HepG2 (cell line): ENCODE measurements around the gene MRFAP1L1. TPM values are rescaled to one million over a fixed set of nuclear protein-coding genes. Genes with fewer than 3 reads are reported as not detected.
A peak's percentile ranks its signal among the peaks of the same experiment; 100 is the strongest.

Source experiments
- DRAP1 ChIP-seq: IDR thresholded peaks from 2 replicates; pipeline ENCODE4 v1.6.1; 2016; ENCODE audit warnings: missing genetic modification reagents, missing compliant biosample characterization
- E2F2 ChIP-seq: sonication (generic); formaldehyde crosslinking; IDR thresholded peaks from 2 replicates; pipeline ENCODE4 v1.4.0; 2020; ENCODE audit warnings: missing genetic modification reagents, borderline replicate concordance
- EEA1 ChIP-seq: sonication (generic); formaldehyde crosslinking; IDR thresholded peaks from 2 replicates; pipeline ENCODE4 v1.5.1; 2020; ENCODE audit warnings: mild to moderate bottlenecking, missing genetic modification reagents, borderline replicate concordance
- ELF1 ChIP-seq: sonication (generic); formaldehyde crosslinking; IDR thresholded peaks from 2 replicates; pipeline ENCODE4 v1.4.0; 2020; ENCODE audit warnings: missing genetic modification reagents
- FIP1L1 ChIP-seq: fragments of 200-400 bp; formaldehyde crosslinking; IDR thresholded peaks from 2 replicates; pipeline ENCODE4 v1.6.1; 2018; ENCODE audit warnings: low read depth, mild to moderate bottlenecking, low read length, moderate library complexity, borderline replicate concordance; ENCODE audit not compliant: insufficient read depth
- IKZF4 ChIP-seq: sonication (generic); formaldehyde crosslinking; IDR thresholded peaks from 2 replicates; pipeline ENCODE4 v1.5.1; 2020; ENCODE audit warnings: borderline replicate concordance, mild to moderate bottlenecking, low read depth, missing genetic modification reagents; ENCODE audit errors: not compliant biosample characterization
- MXD4 ChIP-seq: IDR thresholded peaks from 2 replicates; pipeline ENCODE4 v1.6.1; 2016; ENCODE audit warnings: mild to moderate bottlenecking, missing biosample characterization, missing genetic modification reagents
- PAF1 ChIP-seq: IDR thresholded peaks from 2 replicates; pipeline ENCODE4 v1.6.1; 2016; ENCODE audit warnings: missing genetic modification reagents, missing compliant biosample characterization
- RFXAP ChIP-seq: sonication (generic); formaldehyde crosslinking; IDR thresholded peaks from 2 replicates; pipeline ENCODE4 v1.4.0; 2020; ENCODE audit warnings: missing genetic modification reagents, borderline replicate concordance
- SMC3 ChIP-seq: IDR thresholded peaks from 2 replicates; pipeline ENCODE4 v1.6.1; 2011; ENCODE audit warnings: low read length, improper control_type of control experiment
- TBX3 ChIP-seq: fragments of 450-650 bp; IDR thresholded peaks from 2 replicates; pipeline ENCODE4 v1.6.1; 2017; ENCODE audit warnings: antibody characterized with exemption, mild to moderate bottlenecking, inconsistent platforms, borderline replicate concordance
- U2AF2 ChIP-seq: fragments of 200-400 bp; formaldehyde crosslinking; IDR thresholded peaks from 2 replicates; pipeline ENCODE4 v1.6.1; 2017; ENCODE audit warnings: low read depth, mild to moderate bottlenecking, low read length
- ZBTB4 ChIP-seq: sonication (generic); formaldehyde crosslinking; IDR thresholded peaks from 2 replicates; pipeline ENCODE4 v1.4.0; 2020; ENCODE audit warnings: missing genetic modification reagents, mild to moderate bottlenecking, borderline replicate concordance
- ZFP36L2 ChIP-seq: sonication (generic); formaldehyde crosslinking; IDR thresholded peaks from 2 replicates; pipeline ENCODE4 v1.4.0; 2020; ENCODE audit warnings: missing genetic modification reagents
- ZNF552 ChIP-seq: sonication (generic); formaldehyde crosslinking; IDR thresholded peaks from 2 replicates; pipeline ENCODE4 v1.9.0; 2022; ENCODE audit warnings: missing genetic modification reagents, mild to moderate bottlenecking, borderline replicate concordance
- ZNF605 ChIP-seq: sonication (generic); formaldehyde crosslinking; IDR thresholded peaks from 2 replicates; pipeline ENCODE4 v1.8.0; 2022; ENCODE audit warnings: mild to moderate bottlenecking, missing genetic modification reagents
- ZNF609 ChIP-seq: sonication (generic); formaldehyde crosslinking; IDR thresholded peaks from 2 replicates; pipeline ENCODE4 v1.4.0; 2020; ENCODE audit warnings: mild to moderate bottlenecking, missing genetic modification reagents, borderline replicate concordance
- polyA plus RNA-seq, 8 experiments: library from polyadenylated mRNA; depleted of rRNA in 3 of 8; stranded (reverse) in 7 of 8; unstranded in 1 of 8; fragments of >200 nt; fragmentation: Illumina TruSeq in 4 of 8; extraction: Trizol in 4 of 8; gene quantifications; 2 replicates each; pipeline versions ENCODE4 v1.2.1 to v1.2.3, GENCODE V29; 2011 to 2016; ENCODE audit warnings: low read depth in 4 of 8, missing spikeins in 1 of 8, mixed read lengths in 1 of 8; ENCODE audit not compliant: insufficient read depth in 1 of 8
- total RNA-seq, 5 experiments: library from RNA; depleted of rRNA; stranded (reverse); fragments of >200 nt; fragmentation: Illumina TruSeq; extraction: Trizol; gene quantifications; 2 replicates each; pipeline ENCODE4 v1.2.3, GENCODE V29; 2016; ENCODE audit warnings: low read depth in 1 of 5
- TF ChIP-seq, protein P1 (sequence below): sonication (generic); formaldehyde crosslinking; IDR thresholded peaks from 2 replicates; pipeline ENCODE4 v1.4.0; 2020; ENCODE audit warnings: missing genetic modification reagents, borderline replicate concordance

Gene MRFAP1L1
- total and polyA plus RNA-seq, 2 of the 13 experiments (the other 11 are each of a cell fraction or from before 2014, with no cell fraction given) = 44.8 to 76.6 TPM

GRCh38 chr4:6674500-6675149, 35.0 kb downstream of the MRFAP1L1 start (continued):
- TF ChIP-seq ZNF609 (CRISPR knock-in tag) (no peak), U2AF2 (no peak), EEA1 (no peak), DRAP1 (CRISPR knock-in tag) (no peak), ZNF605 (CRISPR knock-in tag) (no peak; the same call in 1 of the 2 replicates), SMC3 (peak; percentile 50; the same call in 1 of the 2 replicates), MXD4 (no peak), IKZF4 (CRISPR knock-in tag) (no peak), ZBTB4 (no peak), ZNF552 (CRISPR knock-in tag) (0 out of 2 replicates have a peak, but pooled peaks have one; percentile 23), PAF1 (CRISPR knock-in tag) (no peak), E2F2 (no peak), FIP1L1 (no peak), ELF1 (no peak), TBX3 (0 out of 2 replicates have a peak, but pooled peaks have one; percentile 32), ZFP36L2 (CRISPR knock-in tag) (no peak), RFXAP (CRISPR knock-in tag) (no peak)
- TF ChIP-seq, protein P1, sequence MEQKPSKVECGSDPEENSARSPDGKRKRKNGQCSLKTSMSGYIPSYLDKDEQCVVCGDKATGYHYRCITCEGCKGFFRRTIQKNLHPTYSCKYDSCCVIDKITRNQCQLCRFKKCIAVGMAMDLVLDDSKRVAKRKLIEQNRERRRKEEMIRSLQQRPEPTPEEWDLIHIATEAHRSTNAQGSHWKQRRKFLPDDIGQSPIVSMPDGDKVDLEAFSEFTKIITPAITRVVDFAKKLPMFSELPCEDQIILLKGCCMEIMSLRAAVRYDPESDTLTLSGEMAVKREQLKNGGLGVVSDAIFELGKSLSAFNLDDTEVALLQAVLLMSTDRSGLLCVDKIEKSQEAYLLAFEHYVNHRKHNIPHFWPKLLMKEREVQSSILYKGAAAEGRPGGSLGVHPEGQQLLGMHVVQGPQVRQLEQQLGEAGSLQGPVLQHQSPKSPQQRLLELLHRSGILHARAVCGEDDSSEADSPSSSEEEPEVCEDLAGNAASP = no peak
